Gastrocnemius medialis (tissue), 4 donors: ENCODE measurements around the gene GCGR. TPM values are rescaled to one million over a fixed set of nuclear protein-coding genes. Genes with fewer than 3 reads are reported as not detected.

Experiments
- ATAC-seq, 2 donors: fragments of 150-250 bp; one replicate each; pipeline ENCODE4 v1.9.1; 2016
- DNase-seq, 2 donors: peaks; one replicate each; pipeline ENCODE4 v3.0.0-alpha.2; 2019
- H3K27ac ChIP-seq, 4 donors: fragments of 200-600 bp; sonication (generic); 1 replicate in 1 of 4; 2 replicates in 3 of 4; pipeline ENCODE4 v1.5.1; 2016 to 2018; ENCODE audit warnings: mild to moderate bottlenecking in 2 of 4, moderate library complexity in 1 of 4
- H3K27me3 ChIP-seq, 3 donors: fragments of 200-600 bp; sonication (generic) in 2 of 3; 1 replicate in 1 of 3; 2 replicates in 2 of 3; pipeline versions ENCODE4 v1.5.1 to v1.6.0; 2016 to 2019; ENCODE audit warnings: mild to moderate bottlenecking in 1 of 3, moderate library complexity in 1 of 3
- H3K36me3 ChIP-seq, 2 donors: fragments of 200-600 bp; sonication (generic) in 1 of 2; one replicate each; pipeline ENCODE4 v1.5.1; 2017 to 2018
- H3K4me1 ChIP-seq, 2 donors: fragments of 200-600 bp; sonication (generic) in 1 of 2; one replicate each; pipeline ENCODE4 v1.5.1; 2016 to 2017; ENCODE audit warnings: mild to moderate bottlenecking in 2 of 2
- H3K4me3 ChIP-seq, 4 donors: fragments of 200-600 bp; sonication (generic) in 3 of 4; 1 replicate in 1 of 4; 2 replicates in 3 of 4; pipeline ENCODE4 v1.5.1; 2016 to 2019; ENCODE audit warnings: mild to moderate bottlenecking in 2 of 4
- H3K9me3 ChIP-seq, 3 donors: fragments of 200-600 bp; sonication (generic) in 2 of 3; 1 replicate in 1 of 3; 2 replicates in 2 of 3; pipeline ENCODE4 v1.5.1; 2016 to 2019
- CTCF ChIP-seq, 5 experiments: fragments of 450-650 bp in 3 of 5; fragments of 200-600 bp in 2 of 5; sonication (generic) in 2 of 5; IDR thresholded peaks in 4 of 5; conservative IDR thresholded peaks in 1 of 5; 1 replicate in 4 of 5; 2 replicates in 1 of 5; pipeline ENCODE4 v1.5.1; 2016 to 2019; ENCODE audit warnings: antibody characterized with exemption in 5 of 5, mild to moderate bottlenecking in 3 of 5, moderate library complexity in 3 of 5
- POLR2A ChIP-seq, 2 donors: fragments of 450-650 bp; IDR thresholded peaks; one replicate each; pipeline ENCODE4 v1.6.1; 2017; ENCODE audit warnings: antibody characterized with exemption in 2 of 2, mild to moderate bottlenecking in 2 of 2, moderate library complexity in 2 of 2
- in situ Hi-C, 4 donors: fragments of 200-750 bp; cut with MboI; loops; one replicate each; pipeline versions ENCODE4 v1.15.0 to v1.8.0; 2017; ENCODE audit warnings: low sequenced_read_pairs in 4 of 4
- intact Hi-C: fragments of 100-400 bp; cut with DNase I; formaldehyde crosslinking; loops from one replicate; pipeline ENCODE4 v1.15.1; 2023; ENCODE audit warnings: low total_unique reads
- total RNA-seq, 4 donors: library from RNA; depleted of rRNA; stranded (reverse); fragments of >200 nt; gene quantifications; one replicate each; pipeline versions ENCODE4 v1.1.0 to v1.2.3, GENCODE V29; 2016

GCGR gene
- total RNA-seq, 4 donors from 2014 or later, result 0.29 TPM; not detected in 3

- no peak overlapping the region for H3K27ac ChIP-seq
- H3K9me3 ChIP-seq, result no peaks in the 10 kb centered on the region
- no peak overlapping the region for H3K4me3 ChIP-seq
- peaks cover 22 to 29% (median 23%) of the 10 kb centered on the region in 3 donors for H3K27me3 ChIP-seq
- no peak for ATAC-seq
- in situ Hi-C loops (no loop called here), intact Hi-C loops (no loop called here)
- no peaks in the 10 kb centered on the region for H3K4me1 ChIP-seq
- no peak for DNase-seq
- no peaks in the 10 kb centered on the region for H3K36me3 ChIP-seq
- TF ChIP-seq POLR2A (IDR thresholded peaks at IDR 0.05) (no peak), CTCF (IDR thresholded peaks at IDR 0.05 in 4 of 5, conservative IDR thresholded peaks at IDR 0.05 in 1 of 5) (no peak)
Measured at GRCh38 chr17:81810892-81811704, 7.1 kb downstream of the GCGR start.

GRCh38 chr17:81811705-81812570, 8.0 kb downstream of the GCGR start:
- no peaks in the 10 kb centered on the region for H3K36me3 ChIP-seq
- TF ChIP-seq CTCF (IDR thresholded peaks at IDR 0.05 in 4 of 5, conservative IDR thresholded peaks at IDR 0.05 in 1 of 5) (no peak), POLR2A (IDR thresholded peaks at IDR 0.05) (no peak)
- ATAC-seq, result no peak
- intact Hi-C loops (no loop called here), in situ Hi-C loops (no loop called here)
- no peaks in the 10 kb centered on the region for H3K4me1 ChIP-seq
- peaks cover 13 to 21% (median 16%) of the 10 kb centered on the region in 3 donors for H3K27me3 ChIP-seq
- no peak overlapping the region for H3K4me3 ChIP-seq
- H3K27ac ChIP-seq, result no peak overlapping the region
- no peak for DNase-seq
- H3K9me3 ChIP-seq, result no peaks in the 10 kb centered on the region

GRCh38 chr17:81812571-81813370, 8.8 kb downstream of the GCGR start:
- H3K27me3 ChIP-seq, result peaks cover 5 to 13% (median 10%) of the 10 kb centered on the region in 3 donors
- no peaks in the 10 kb centered on the region for H3K4me1 ChIP-seq
- intact Hi-C loops, result no loop called here
- no peaks in the 10 kb centered on the region for H3K9me3 ChIP-seq
- in situ Hi-C loops, result no loop called here
- no peak overlapping the region for H3K4me3 ChIP-seq
- H3K36me3 ChIP-seq, result no peaks in the 10 kb centered on the region
- no peak overlapping the region for H3K27ac ChIP-seq
- DNase-seq, result no peak
- ATAC-seq, result no peak
- TF ChIP-seq POLR2A (IDR thresholded peaks at IDR 0.05) (no peak), CTCF (IDR thresholded peaks at IDR 0.05 in 4 of 5, conservative IDR thresholded peaks at IDR 0.05 in 1 of 5) (no peak)

DNA sequence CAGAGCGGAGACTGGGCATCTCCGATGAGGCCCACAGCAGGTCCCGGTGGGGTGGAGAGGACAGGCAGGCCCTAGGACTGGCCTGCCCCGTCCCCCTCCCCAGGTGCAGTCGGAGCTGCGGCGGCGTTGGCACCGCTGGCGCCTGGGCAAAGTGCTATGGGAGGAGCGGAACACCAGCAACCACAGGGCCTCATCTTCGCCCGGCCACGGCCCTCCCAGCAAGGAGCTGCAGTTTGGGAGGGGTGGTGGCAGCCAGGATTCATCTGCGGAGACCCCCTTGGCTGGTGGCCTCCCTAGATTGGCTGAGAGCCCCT, 9.4 kb downstream of the GCGR start:
- no peak overlapping the region for H3K27ac ChIP-seq
- no peaks in the 10 kb centered on the region for H3K36me3 ChIP-seq
- intact Hi-C loops, result no loop called here
- H3K9me3 ChIP-seq, result no peaks in the 10 kb centered on the region
- H3K4me3 ChIP-seq, result no peak overlapping the region
- no peak for TF ChIP-seq CTCF (IDR thresholded peaks at IDR 0.05 in 4 of 5, conservative IDR thresholded peaks at IDR 0.05 in 1 of 5)
- no peak for TF ChIP-seq POLR2A (IDR thresholded peaks at IDR 0.05)
- no peak for ATAC-seq
- in situ Hi-C loops, result no loop called here
- DNase-seq, result no peak
- H3K27me3 ChIP-seq, result peaks cover 3 to 10% (median 8%) of the 10 kb centered on the region in 3 donors
- no peaks in the 10 kb centered on the region for H3K4me1 ChIP-seq
